Measurements from ENCODE around the gene TMEM201.
A peak's percentile ranks its signal among the peaks of the same experiment; 100 is the strongest.

DNA sequence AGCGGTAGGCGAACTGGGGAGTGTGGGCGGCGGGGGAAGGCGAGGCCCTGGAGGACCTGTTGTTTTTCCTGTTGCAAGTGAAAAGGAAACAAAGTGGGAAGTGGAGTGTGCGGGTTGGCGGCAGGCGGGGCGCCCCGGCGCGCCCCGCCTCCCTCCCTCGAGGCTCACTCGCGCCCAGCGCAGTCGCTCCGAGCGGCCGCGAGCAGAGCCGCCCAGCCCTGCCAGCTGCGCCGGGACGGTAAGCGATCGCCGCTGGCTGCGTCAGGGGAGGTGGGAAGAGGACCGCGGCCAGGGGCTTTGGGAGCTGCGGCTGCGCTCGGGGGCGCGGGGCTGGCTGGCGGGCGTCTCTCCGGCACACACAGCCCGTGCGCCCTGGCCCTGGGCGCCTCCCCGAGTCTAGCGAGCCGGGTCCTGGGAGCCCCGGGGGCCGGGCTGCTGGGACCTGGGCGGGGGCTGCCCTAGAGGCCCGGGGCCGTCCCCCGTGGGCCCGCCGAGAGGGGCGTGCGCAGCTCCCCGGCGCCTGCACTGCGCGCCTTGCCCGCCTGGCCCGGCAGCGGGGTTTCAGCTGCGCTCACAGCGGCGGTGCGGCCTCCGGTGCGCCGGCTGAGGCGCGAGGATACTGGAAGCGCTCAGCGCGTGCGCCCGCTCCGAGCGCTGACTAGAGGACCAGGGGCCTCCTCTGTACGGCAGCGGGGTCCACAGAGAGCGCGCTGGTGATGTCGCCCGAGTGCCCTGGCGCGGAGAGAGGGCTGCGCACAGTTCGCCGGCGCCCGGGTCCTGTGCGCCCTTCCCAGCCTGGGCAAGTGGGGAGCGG is 63.1 kb downstream of the TMEM201 start, which contains the start of gene PIK3CD:
- no peak for TF ChIP-seq ZBTB7A (IDR thresholded peaks at IDR 0.05; ENCODE audit: low read depth)
- no peak for TF ChIP-seq EP300 (IDR thresholded peaks at IDR 0.05; ENCODE audit: borderline replicate concordance)
- TF ChIP-seq TAF1 (IDR thresholded peaks at IDR 0.05; ENCODE audit: low read depth), result no peak
- no peak for TF ChIP-seq TEAD4 (IDR thresholded peaks at IDR 0.05)
- no peak for TF ChIP-seq YY1 (IDR thresholded peaks at IDR 0.05; ENCODE audit: low read depth)
- TF ChIP-seq RAD21 (IDR thresholded peaks at IDR 0.05; ENCODE audit: low read depth), result no peak
- TF ChIP-seq NFIC (IDR thresholded peaks at IDR 0.05), result no peak
- TF ChIP-seq, protein P1, sequence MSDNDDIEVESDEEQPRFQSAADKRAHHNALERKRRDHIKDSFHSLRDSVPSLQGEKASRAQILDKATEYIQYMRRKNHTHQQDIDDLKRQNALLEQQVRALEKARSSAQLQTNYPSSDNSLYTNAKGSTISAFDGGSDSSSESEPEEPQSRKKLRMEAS (IDR thresholded peaks at IDR 0.05), result peak; percentile 54; the same call in 1 of the 2 replicates
- TF ChIP-seq, protein P2, sequence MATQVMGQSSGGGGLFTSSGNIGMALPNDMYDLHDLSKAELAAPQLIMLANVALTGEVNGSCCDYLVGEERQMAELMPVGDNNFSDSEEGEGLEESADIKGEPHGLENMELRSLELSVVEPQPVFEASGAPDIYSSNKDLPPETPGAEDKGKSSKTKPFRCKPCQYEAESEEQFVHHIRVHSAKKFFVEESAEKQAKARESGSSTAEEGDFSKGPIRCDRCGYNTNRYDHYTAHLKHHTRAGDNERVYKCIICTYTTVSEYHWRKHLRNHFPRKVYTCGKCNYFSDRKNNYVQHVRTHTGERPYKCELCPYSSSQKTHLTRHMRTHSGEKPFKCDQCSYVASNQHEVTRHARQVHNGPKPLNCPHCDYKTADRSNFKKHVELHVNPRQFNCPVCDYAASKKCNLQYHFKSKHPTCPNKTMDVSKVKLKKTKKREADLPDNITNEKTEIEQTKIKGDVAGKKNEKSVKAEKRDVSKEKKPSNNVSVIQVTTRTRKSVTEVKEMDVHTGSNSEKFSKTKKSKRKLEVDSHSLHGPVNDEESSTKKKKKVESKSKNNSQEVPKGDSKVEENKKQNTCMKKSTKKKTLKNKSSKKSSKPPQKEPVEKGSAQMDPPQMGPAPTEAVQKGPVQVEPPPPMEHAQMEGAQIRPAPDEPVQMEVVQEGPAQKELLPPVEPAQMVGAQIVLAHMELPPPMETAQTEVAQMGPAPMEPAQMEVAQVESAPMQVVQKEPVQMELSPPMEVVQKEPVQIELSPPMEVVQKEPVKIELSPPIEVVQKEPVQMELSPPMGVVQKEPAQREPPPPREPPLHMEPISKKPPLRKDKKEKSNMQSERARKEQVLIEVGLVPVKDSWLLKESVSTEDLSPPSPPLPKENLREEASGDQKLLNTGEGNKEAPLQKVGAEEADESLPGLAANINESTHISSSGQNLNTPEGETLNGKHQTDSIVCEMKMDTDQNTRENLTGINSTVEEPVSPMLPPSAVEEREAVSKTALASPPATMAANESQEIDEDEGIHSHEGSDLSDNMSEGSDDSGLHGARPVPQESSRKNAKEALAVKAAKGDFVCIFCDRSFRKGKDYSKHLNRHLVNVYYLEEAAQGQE (IDR thresholded peaks at IDR 0.05; ENCODE audit: low read depth), result no peak

All from Ishikawa (cell line).